VCaP (cell line): ENCODE results near the gene MAN2B2.

Experiments used
- H3K27ac ChIP-seq: fragments of 450-650 bp; 2 replicates; pipeline ENCODE4 v1.5.1; 2017
- CTCF ChIP-seq: fragments of 450-650 bp; conservative IDR thresholded peaks from 2 replicates; pipeline ENCODE4 v1.5.1; 2017; ENCODE audit warnings: mild to moderate bottlenecking, moderate library complexity

The MAN2B2 gene

GRCh38 chr4:6577409-6577808 lies 2.4 kb downstream of the MAN2B2 start:
- no peak for TF ChIP-seq CTCF
- H3K27ac ChIP-seq = no peak overlapping the region

GRCh38 chr4:6578221-6578620 lies 3.2 kb downstream of the MAN2B2 start:
- H3K27ac ChIP-seq = no peak overlapping the region
- TF ChIP-seq CTCF = no peak

GRCh38 chr4:6580353-6580752 lies 5.4 kb downstream of the MAN2B2 start:
- no peak for TF ChIP-seq CTCF
- no peak overlapping the region for H3K27ac ChIP-seq

GRCh38 chr4:6581566-6582121 lies 6.7 kb downstream of the MAN2B2 start:
- TF ChIP-seq CTCF = no peak
- H3K27ac ChIP-seq = no peak overlapping the region

GRCh38 chr4:6582889-6583490 lies 8.0 kb downstream of the MAN2B2 start:
- no peak overlapping the region for H3K27ac ChIP-seq
- TF ChIP-seq CTCF = no peak

GRCh38 chr4:6584865-6585264 lies 9.9 kb downstream of the MAN2B2 start:
- no peak overlapping the region for H3K27ac ChIP-seq
- no peak for TF ChIP-seq CTCF

- no peak overlapping the region for H3K27ac ChIP-seq
- no peak for TF ChIP-seq CTCF
Measured at GRCh38 chr4:6586715-6587325, 11.8 kb downstream of the MAN2B2 start.
